Measurements from ENCODE around the gene IL20.

The IL20 gene

DNA sequence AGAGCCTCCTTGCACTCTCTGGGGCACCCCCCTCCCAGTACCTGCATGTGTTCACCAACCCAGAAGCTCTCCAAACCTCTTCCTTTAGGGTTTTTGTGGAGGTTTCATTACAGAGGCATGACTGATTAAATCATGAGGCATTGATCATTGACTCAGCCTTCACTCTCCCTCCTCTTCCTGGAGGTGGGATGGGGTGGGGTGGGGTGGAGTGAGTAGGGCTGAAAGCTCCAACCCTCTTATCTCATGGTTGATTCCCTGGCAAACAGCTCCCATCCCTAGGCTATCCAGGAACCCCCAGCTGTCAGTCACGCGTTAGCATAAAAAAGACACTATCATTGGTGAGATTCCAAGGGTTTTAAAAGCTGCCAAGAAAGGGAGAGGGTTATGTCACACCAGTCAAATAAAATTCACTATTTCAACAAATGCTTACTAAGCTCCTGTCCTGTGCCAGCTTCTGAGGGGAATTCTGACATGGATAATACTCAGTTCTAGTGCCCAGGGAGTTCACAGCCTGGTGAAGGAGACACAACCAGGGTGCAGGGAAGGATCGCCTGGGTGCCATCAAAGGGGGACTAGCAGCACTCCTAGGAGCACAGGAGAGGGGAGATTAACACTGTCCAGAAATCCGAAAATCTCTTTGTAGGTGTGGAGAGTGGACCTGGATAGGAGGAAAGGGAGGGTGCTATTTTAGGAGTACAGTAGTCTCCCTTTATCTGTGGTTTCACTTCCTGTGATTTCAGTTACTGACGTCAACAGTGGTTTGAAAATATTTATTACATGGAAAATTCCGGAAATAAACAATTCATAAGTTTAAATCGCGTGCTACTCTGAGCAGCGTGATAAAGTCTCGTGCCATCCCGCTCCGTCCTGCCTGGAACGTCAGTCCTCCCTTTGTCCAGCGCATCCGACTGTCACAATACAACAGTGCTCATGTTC is 25.0 kb downstream of the IL20 start:
- Histone ChIP-seq H3K4me3 (ENCODE audit: low read depth, low read length) (no peak overlapping the region), H3K27ac (no peak overlapping the region)

DNA sequence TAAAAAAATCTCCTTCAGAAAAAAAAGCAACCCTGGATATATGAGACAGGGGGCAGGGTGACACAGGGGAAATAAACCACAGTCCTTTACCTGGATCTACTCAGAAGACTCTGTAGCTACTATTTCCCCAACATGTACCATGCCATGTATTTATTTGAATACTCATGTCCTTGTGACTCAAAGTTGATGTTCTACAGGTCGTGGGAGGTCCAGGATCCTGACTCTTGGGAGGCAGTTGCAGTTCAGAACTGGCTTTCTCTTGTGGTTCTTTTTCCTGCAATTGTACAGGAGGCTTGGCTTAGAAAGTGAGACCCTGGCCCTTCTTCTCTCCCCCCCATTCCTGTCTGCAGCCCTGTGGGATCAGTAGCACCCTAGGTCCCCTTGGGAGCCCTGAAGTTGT is 26.0 kb downstream of the IL20 start:
- H3K36me3 ChIP-seq = no peaks in the 10 kb centered on the region
- TF ChIP-seq, protein P1, sequence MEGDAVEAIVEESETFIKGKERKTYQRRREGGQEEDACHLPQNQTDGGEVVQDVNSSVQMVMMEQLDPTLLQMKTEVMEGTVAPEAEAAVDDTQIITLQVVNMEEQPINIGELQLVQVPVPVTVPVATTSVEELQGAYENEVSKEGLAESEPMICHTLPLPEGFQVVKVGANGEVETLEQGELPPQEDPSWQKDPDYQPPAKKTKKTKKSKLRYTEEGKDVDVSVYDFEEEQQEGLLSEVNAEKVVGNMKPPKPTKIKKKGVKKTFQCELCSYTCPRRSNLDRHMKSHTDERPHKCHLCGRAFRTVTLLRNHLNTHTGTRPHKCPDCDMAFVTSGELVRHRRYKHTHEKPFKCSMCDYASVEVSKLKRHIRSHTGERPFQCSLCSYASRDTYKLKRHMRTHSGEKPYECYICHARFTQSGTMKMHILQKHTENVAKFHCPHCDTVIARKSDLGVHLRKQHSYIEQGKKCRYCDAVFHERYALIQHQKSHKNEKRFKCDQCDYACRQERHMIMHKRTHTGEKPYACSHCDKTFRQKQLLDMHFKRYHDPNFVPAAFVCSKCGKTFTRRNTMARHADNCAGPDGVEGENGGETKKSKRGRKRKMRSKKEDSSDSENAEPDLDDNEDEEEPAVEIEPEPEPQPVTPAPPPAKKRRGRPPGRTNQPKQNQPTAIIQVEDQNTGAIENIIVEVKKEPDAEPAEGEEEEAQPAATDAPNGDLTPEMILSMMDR (IDR thresholded peaks at IDR 0.05; ENCODE audit: low read depth, low read length) = no peak
- H3K27me3 ChIP-seq (ENCODE audit: insufficient read depth, low read depth, severe bottlenecking) = peaks cover 97% of the 10 kb centered on the region
- H3K27ac ChIP-seq = no peak overlapping the region
- no peak overlapping the region for H3K4me3 ChIP-seq (ENCODE audit: low read depth, low read length)
- no peaks in the 10 kb centered on the region for H3K9me3 ChIP-seq (ENCODE audit: severe bottlenecking)
- DNase-seq = no peak

More for the DNA sequence above, 25.0 kb downstream of the IL20 start:
- TF ChIP-seq, protein P1 (IDR thresholded peaks at IDR 0.05; ENCODE audit: low read depth, low read length) = no peak
- Histone ChIP-seq H3K27me3 (ENCODE audit: insufficient read depth, low read depth, severe bottlenecking) (peaks cover 97% of the 10 kb centered on the region), H3K9me3 (ENCODE audit: severe bottlenecking) (no peaks in the 10 kb centered on the region), H3K36me3 (no peaks in the 10 kb centered on the region)
- DNase-seq = no peak

DNA sequence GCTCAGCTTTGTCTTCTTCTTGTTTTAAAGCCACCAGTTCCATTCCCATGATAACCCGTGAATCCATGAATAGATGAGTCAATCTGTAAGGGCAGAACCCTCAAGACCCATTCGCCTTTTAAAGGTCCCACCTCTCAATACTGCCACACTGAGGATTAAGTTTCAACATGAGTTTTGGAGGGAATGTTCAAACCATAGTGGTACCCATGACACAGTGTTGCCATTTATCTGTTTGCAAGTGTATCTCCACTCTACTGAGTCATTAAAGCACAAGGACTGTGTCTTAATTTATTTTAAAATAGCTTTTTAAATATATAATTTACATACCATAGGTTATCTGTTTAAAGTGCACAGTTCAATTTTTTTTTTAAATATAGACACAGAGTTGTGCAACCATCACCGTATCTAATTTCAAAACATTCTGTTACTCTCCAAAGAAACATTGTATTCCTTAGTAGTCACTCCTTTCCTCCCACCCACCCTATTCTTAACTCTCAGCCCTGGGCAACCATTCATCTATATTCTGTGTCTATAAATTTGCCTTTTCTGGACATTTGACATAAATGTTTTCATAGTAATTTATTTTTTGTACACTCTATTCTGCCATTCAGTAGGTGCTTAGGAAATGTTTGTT is 27.0 kb downstream of the IL20 start:
- no peak overlapping the region for H3K27ac ChIP-seq

DNA sequence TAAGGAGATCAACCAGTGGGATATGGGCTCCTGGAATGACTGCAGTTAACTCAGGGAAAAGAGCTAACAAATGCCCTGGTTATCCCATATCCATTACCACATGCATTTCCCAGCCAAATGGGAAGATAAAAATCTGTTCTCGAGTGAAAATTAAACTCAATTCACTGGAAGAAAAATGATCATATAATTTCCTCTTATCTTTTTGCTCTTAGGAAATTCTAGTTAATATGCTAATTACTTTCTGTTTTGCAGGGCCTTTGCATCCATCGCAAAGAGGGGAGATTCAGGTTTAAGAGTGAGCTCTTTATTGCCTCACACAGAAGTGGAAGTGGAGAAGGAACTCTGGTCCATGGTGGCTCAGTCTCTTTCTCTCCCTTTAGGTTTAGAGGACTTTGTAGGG is 28.0 kb downstream of the IL20 start:
- TF ChIP-seq, protein P1 (IDR thresholded peaks at IDR 0.05; ENCODE audit: low read depth, low read length) = no peak
- DNase-seq = no peak
- Histone ChIP-seq H3K27ac (no peak overlapping the region), H3K36me3 (no peaks in the 10 kb centered on the region), H3K4me3 (ENCODE audit: low read depth, low read length) (no peak overlapping the region), H3K9me3 (ENCODE audit: severe bottlenecking) (no peaks in the 10 kb centered on the region), H3K27me3 (ENCODE audit: insufficient read depth, low read depth, severe bottlenecking) (peaks cover 96% of the 10 kb centered on the region)

More for the DNA sequence above, 27.0 kb downstream of the IL20 start:
- DNase-seq = no peak
- Histone ChIP-seq H3K9me3 (ENCODE audit: severe bottlenecking) (no peaks in the 10 kb centered on the region), H3K4me3 (ENCODE audit: low read depth, low read length) (no peak overlapping the region), H3K27me3 (ENCODE audit: insufficient read depth, low read depth, severe bottlenecking) (peaks cover 97% of the 10 kb centered on the region), H3K36me3 (no peaks in the 10 kb centered on the region)
- TF ChIP-seq, protein P1 (IDR thresholded peaks at IDR 0.05; ENCODE audit: low read depth, low read length) = no peak

DNA sequence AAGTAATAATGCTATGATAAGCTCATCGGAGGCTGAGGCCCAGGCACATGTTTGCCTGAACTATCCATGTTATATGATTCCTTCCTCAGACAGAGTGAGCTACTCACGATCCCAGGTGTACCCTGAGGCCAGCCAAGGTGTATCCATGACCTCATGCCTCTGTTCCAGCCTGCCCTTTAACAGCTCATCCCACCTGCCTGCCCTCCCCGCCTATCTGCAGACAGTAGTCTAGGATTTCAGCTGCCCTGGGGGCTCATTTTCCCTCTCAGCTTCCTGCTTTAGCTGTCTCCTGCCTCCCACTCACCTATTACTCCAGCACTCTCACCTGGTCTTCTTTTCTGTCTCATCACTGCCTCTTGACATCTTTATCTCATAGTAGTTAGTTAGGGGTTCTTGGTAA is 29.9 kb downstream of the IL20 start:
- TF ChIP-seq, protein P1 (IDR thresholded peaks at IDR 0.05; ENCODE audit: low read depth, low read length) = no peak
- H3K4me3 ChIP-seq (ENCODE audit: low read depth, low read length) = no peak overlapping the region
- H3K9me3 ChIP-seq (ENCODE audit: severe bottlenecking) = no peaks in the 10 kb centered on the region
- DNase-seq = peak; percentile 7
- H3K36me3 ChIP-seq = no peaks in the 10 kb centered on the region
- no peak overlapping the region for H3K27ac ChIP-seq
- peaks cover 99% of the 10 kb centered on the region for H3K27me3 ChIP-seq (ENCODE audit: insufficient read depth, low read depth, severe bottlenecking)
